Coronary artery (tissue), 2 donors: Measurements from ENCODE around the gene CHST11.
"Not testable (repeated sequence)": the region's sequence is repeated elsewhere in the genome, so short reads cannot be mapped to it uniquely, and the experiment has no call there.

Experiments used
- DNase-seq: peaks from one replicate; pipeline ENCODE4 v3.0.0-alpha.2; 2017; ENCODE audit warnings: low spot score
- H3K27ac ChIP-seq, 2 donors: fragments of 200-600 bp; sonication (generic); one replicate each; pipeline ENCODE4 v1.5.1; 2016 to 2019
- H3K4me3 ChIP-seq: fragments of 200-600 bp; sonication (generic); 2 replicates; pipeline ENCODE4 v1.5.1; 2016; ENCODE audit warnings: mild to moderate bottlenecking, moderate library complexity
- TF ChIP-seq, protein P1 (sequence below): fragments of 200-600 bp; sonication (generic); IDR thresholded peaks from one replicate; pipeline ENCODE4 v1.5.1; 2019; ENCODE audit warnings: antibody characterized with exemption

Gene CHST11

DNA sequence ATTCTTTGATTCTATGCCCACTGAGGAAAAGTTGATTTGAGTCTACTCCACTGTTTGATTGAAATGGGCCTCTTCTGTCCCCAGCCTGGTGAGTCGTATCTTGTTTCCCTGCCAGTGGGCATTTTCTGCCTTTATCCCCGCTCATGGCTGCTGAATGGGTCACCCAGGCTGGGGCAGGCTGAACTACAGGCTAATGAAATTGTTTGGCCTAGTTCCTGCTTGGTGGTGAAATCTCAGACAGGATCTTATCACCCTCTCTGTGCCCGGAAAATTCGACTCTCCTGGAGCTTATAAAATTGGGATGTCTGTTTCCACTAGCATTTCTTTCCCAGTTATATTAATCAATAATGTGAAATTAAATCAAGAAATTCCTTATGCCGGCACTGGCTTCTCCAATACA is 65.0 kb downstream of the CHST11 start:
- no peak overlapping the region for H3K27ac ChIP-seq
- TF ChIP-seq, protein P1, sequence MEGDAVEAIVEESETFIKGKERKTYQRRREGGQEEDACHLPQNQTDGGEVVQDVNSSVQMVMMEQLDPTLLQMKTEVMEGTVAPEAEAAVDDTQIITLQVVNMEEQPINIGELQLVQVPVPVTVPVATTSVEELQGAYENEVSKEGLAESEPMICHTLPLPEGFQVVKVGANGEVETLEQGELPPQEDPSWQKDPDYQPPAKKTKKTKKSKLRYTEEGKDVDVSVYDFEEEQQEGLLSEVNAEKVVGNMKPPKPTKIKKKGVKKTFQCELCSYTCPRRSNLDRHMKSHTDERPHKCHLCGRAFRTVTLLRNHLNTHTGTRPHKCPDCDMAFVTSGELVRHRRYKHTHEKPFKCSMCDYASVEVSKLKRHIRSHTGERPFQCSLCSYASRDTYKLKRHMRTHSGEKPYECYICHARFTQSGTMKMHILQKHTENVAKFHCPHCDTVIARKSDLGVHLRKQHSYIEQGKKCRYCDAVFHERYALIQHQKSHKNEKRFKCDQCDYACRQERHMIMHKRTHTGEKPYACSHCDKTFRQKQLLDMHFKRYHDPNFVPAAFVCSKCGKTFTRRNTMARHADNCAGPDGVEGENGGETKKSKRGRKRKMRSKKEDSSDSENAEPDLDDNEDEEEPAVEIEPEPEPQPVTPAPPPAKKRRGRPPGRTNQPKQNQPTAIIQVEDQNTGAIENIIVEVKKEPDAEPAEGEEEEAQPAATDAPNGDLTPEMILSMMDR = no peak

DNA sequence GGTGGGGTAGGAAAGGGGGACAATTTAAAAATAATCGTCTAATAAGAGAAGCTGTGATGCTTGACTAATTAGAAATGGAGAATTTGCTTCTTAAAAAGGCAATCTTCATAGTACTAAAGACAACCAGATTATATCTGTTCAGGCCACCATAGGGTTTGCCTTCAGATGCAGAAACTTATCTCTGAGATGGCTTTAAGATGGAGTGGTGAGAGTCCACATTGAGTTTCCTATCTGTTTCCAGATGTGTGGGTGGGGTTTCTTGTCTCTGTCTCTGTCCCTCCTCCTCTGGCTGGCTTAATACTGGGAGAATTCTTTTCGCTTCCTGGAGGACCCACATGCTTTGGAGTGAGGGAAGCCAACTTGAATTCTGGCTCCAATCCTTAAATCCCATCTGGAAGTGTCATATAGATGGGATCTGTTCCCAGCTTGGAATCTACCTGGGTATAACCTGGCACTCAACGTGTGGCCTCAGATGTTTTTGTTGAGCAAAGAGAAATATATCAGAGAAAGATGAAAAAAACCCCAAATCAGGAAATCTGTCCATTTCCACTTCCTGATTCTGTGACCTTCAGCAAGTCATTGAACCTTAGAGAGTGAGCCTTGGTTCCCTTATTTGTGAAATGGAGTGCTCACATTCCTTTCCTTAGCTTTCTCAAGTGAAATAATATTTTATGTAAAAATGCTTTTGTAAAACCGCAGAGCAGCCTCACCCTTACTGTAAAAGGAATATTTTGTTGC is 66.4 kb downstream of the CHST11 start:
- no peak for DNase-seq
- TF ChIP-seq, protein P1 = no peak
- Histone ChIP-seq H3K4me3 (no peak overlapping the region), H3K27ac (no peak overlapping the region)

More for the DNA sequence above, 65.0 kb downstream of the CHST11 start:
- DNase-seq = no peak
- H3K4me3 ChIP-seq = no peak overlapping the region

DNA sequence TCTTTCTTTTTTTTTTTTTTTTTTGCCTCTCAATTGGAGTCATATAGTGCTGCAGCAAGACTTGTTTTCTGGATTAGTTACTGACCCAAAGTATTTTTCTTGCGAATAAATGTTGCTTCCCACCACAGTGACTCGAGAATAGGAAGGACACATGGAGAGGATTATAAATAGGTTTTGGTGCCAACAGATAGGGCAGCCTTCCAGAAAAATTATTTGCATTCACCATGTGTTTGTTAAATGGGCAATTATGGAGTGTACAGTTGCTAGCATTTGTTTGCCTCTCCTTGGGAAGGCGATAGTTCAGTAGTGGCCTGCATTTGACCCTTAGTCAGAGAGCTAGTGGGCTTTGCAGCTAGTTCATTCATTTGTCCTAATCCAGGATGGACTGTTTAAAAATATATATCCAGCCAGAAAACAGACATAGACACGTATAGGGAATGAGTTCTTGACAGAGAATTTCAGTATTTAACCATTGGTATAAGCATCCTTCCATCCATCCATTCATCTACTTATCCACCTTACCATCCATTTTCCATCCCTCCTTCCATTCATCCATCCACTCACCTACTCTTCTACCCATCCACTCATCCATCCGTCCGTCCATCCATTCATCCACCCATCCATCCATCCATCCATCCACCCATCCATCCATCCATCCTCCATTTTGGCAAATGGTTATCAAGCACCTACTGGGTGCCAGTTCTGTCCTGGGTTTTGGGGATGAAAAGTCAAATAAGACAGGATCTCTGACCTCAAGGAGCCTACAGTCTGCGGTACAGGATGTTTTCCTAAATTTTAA is 67.5 kb downstream of the CHST11 start:
- Histone ChIP-seq H3K4me3 (no peak overlapping the region), H3K27ac (no peak overlapping the region)
- DNase-seq = no peak
- TF ChIP-seq, protein P1 = no peak

DNA sequence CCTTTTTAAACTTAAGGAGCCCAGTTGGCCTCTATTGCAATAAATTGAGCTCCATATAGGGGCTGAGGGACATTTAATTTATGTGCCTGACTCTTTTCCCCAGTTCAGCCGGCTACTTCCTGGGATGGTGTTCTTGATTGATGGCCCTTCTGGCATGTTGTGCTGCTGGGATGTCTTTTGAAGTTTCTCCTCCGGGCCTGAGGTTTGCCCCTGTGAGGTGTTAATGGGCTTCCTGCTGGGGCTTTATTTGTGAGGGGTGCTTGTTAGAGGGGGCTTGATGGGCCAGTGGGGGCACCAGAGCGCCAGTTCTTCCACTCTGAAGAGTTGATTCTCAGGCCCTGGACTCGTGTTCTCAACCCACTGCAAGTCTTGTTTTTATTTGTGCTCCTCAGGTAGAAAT is 69.6 kb downstream of the CHST11 start:
- H3K27ac ChIP-seq = no peak overlapping the region
- H3K4me3 ChIP-seq = no peak overlapping the region
- no peak for DNase-seq
- TF ChIP-seq, protein P1 = no peak

DNA sequence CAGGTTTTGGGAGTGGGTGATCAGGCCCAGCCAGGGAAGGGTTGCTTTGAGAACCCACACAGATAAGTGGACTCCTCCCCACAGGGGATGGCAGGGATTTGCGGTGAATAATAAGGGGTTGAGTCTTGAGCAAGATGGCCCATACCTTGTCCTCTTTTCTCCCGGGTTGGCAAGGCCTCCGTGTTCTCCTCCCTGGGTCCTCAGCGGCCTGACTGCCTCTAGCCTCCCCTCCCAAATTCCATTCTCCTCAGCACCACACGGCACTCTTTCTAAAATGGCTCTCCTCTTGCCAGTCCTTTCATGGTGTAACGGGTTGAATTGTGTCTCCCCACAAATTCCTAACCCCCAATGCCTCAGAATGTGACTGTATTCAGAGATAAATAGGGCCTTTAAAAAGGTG is 70.0 kb downstream of the CHST11 start:
- no peak for DNase-seq
- TF ChIP-seq, protein P1 = no peak
- Histone ChIP-seq H3K27ac (no peak overlapping the region), H3K4me3 (no peak overlapping the region)

DNA sequence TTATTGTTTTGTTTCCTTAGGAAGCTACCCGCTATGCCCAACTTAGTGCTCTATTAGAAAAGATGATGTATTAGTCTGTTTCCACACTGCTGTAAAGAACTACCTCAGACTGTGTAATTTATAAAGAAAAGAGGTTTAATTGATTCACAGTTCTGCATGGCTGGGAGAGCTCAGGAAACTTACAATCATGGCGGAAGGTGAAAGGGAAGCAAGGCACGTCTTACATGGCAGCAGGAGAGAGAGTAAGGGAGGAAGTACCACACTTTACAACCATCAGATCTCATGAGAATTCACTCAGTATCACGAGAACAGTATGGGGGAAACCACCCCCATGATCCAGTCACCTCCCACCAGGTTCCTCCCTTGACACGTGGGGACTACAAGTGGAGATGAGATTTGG is 70.9 kb downstream of the CHST11 start:
- not testable (repeated sequence) for H3K4me3 ChIP-seq, H3K27ac ChIP-seq, DNase-seq

DNA sequence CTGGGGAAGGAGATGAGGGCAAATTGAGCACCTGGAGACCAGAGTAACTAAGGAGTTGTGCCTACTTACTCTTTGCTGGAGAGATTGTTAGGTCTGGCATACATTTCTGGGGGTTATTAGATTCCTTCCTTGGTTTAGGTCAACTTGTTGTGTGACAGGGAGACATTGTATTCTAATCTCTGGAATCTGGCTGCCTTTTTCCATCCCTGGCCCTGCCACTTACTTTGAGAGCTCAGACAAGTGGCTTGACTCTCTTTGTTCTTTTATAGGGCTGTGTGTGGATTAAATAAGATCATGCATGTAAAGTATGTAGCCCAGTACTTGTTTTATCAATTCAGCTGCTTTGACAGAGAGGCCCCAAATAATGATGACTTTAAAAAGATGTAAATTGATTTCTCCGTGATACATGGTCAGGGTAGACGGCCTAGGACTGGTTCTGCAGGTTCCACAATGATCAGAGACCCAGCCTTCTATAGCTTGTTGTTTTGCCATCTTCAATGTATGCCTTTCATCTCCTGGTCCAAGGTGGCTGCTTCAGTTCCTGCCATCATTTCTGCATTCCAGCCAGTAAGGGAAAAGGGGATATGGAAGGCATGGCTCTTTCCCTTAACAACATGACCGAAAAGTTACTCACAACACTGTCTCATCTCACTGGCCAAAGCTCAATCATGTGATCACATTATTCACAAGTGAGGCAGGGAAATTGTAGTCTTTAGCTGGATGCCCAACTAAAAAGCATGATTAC is 72.6 kb downstream of the CHST11 start:
- no peak for DNase-seq
- H3K27ac ChIP-seq = no peak overlapping the region
- TF ChIP-seq, protein P1 = no peak
- no peak overlapping the region for H3K4me3 ChIP-seq
